GM19438 (cell line): ENCODE results near the gene OSCP1.

ENCODE experiments used
- ATAC-seq: cut with Tn5 transposase; IDR thresholded peaks from one replicate; pipeline ENCODE4 v1.9.1; 2021; ENCODE audit warnings: low read depth; ENCODE audit not compliant: unreplicated experiment

The OSCP1 gene

GRCh38 chr1:36386265-36387140 lies 63.7 kb downstream of the OSCP1 start:
- peak; percentile 45 for ATAC-seq

GRCh38 chr1:36385410-36386264 lies 64.6 kb downstream of the OSCP1 start, which contains the start of gene STK40:
STK40 (minus strand) TSS chr1:36385924; CDS start chr1:36361332, 24,592 bp downstream.
- peak; percentile 74 for ATAC-seq

- no peak for ATAC-seq
Observed at GRCh38 chr1:36384542-36385409, 65.5 kb downstream of the OSCP1 start.

- no peak for ATAC-seq
Observed at GRCh38 chr1:36383240-36383639, 67.0 kb downstream of the OSCP1 start.

GRCh38 chr1:36382669-36383068 lies 67.6 kb downstream of the OSCP1 start:
- ATAC-seq: no peak

GRCh38 chr1:36382231-36382630 lies 68.0 kb downstream of the OSCP1 start:
- no peak for ATAC-seq

GRCh38 chr1:36381405-36381804 lies 68.8 kb downstream of the OSCP1 start:
- ATAC-seq: no peak

GRCh38 chr1:36380782-36381181 lies 69.5 kb downstream of the OSCP1 start:
- ATAC-seq: no peak

GRCh38 chr1:36380143-36380619 lies 70.1 kb downstream of the OSCP1 start:
- ATAC-seq: no peak

GRCh38 chr1:36377791-36378492 lies 72.3 kb downstream of the OSCP1 start:
- ATAC-seq: no peak

- ATAC-seq: no peak
Observed at GRCh38 chr1:36372617-36373016, 77.6 kb downstream of the OSCP1 start.

- ATAC-seq: no peak
Observed at GRCh38 chr1:36369061-36369861, 81.0 kb downstream of the OSCP1 start.
